Activated CD4-positive, alpha-beta T cell treated with anti-CD3 and anti-CD28 coated beads, Interleukin-2, amount 10 ng/mL, durations not matched to agents 24 days and 14 days (primary cell): ENCODE data around the gene NUPR2. TPM values are rescaled to one million over a fixed set of nuclear protein-coding genes. Genes with fewer than 3 reads are reported as not detected.
"Not testable (repeated sequence)": the region's sequence is repeated elsewhere in the genome, so short reads cannot be mapped to it uniquely, and the experiment has no call there.

Experiments
- DNase-seq: peaks from one replicate; pipeline ENCODE4 v3.0.0; 2022
- H3K27ac Mint-ChIP-seq: one replicate; pipeline ENCODE4 v1.8.0; 2022; ENCODE audit warnings: mild to moderate bottlenecking, mixed read lengths
- H3K27me3 Mint-ChIP-seq: one replicate; pipeline ENCODE4 v1.8.0; 2022; ENCODE audit warnings: mixed read lengths
- H3K36me3 Mint-ChIP-seq: one replicate; pipeline ENCODE4 v1.8.0; 2022; ENCODE audit warnings: low read depth, mild to moderate bottlenecking, mixed read lengths
- H3K4me1 Mint-ChIP-seq: one replicate; pipeline ENCODE4 v1.8.0; 2021; ENCODE audit warnings: mixed read lengths
- H3K4me3 Mint-ChIP-seq: one replicate; pipeline ENCODE4 v1.8.0; 2022; ENCODE audit warnings: mild to moderate bottlenecking, moderate library complexity, mixed read lengths
- H3K9me3 Mint-ChIP-seq: one replicate; pipeline ENCODE4 v1.8.0; 2021; ENCODE audit warnings: mixed read lengths
- intact Hi-C: fragments of 100-400 bp; cut with micrococcal nuclease; formaldehyde crosslinking; loops from one replicate; pipeline ENCODE4 v1.15.1; 2023
- total RNA-seq: library from RNA; stranded (reverse); gene quantifications from 2 replicates; pipeline ENCODE4 v1.2.3, GENCODE V29; 2022

The NUPR2 gene
- total RNA-seq: not detected in 2 replicates

- intact Hi-C loops: no loop called here
- no peak within 1 kb of the TSS for H3K27ac Mint-ChIP-seq
- no peak within 1 kb of the TSS for H3K4me3 Mint-ChIP-seq
- H3K27me3 Mint-ChIP-seq: peaks cover 20% of the 10 kb centered on the region
- H3K4me1 Mint-ChIP-seq: no peaks in the 10 kb centered on the region
- no peaks in the 10 kb centered on the region for H3K36me3 Mint-ChIP-seq
- no peaks in the 10 kb centered on the region for H3K9me3 Mint-ChIP-seq
- DNase-seq: no peak
Observed at GRCh38 chr7:56115852-56116538, at the start of gene NUPR2. Gene NUPR2, minus strand, starts transcription at chr7:56116417. Its CDS starts 103 bp downstream, at chr7:56116314.

- Mint-ChIP-seq H3K27me3 (no peaks in the 10 kb centered on the region), H3K9me3 (peaks cover 10% of the 10 kb centered on the region), H3K4me1 (no peaks in the 10 kb centered on the region), H3K4me3 (no peak overlapping the region), H3K27ac (no peak overlapping the region), H3K36me3 (no peaks in the 10 kb centered on the region)
- DNase-seq: no peak
- intact Hi-C loops: no loop called here
Observed at GRCh38 chr7:56157238-56157790, 41.1 kb upstream of the NUPR2 start.

- intact Hi-C loops, H3K27ac Mint-ChIP-seq, DNase-seq, H3K4me3 Mint-ChIP-seq, H3K36me3 Mint-ChIP-seq, H3K9me3 Mint-ChIP-seq, H3K4me1 Mint-ChIP-seq, H3K27me3 Mint-ChIP-seq: not testable (repeated sequence)
Observed at GRCh38 chr7:56131062-56131461, 14.8 kb upstream of the NUPR2 start.

- H3K4me1 Mint-ChIP-seq: no peaks in the 10 kb centered on the region
- no peaks in the 10 kb centered on the region for H3K27me3 Mint-ChIP-seq
- DNase-seq: no peak
- no peaks in the 10 kb centered on the region for H3K9me3 Mint-ChIP-seq
- intact Hi-C loops: no loop called here
- H3K27ac Mint-ChIP-seq: no peak overlapping the region
- H3K4me3 Mint-ChIP-seq: no peak overlapping the region
- H3K36me3 Mint-ChIP-seq: no peaks in the 10 kb centered on the region
Observed at GRCh38 chr7:56127241-56127975, 11.2 kb upstream of the NUPR2 start.

GRCh38 chr7:56125831-56126230 is 9.6 kb upstream of the NUPR2 start:
- no peak overlapping the region for H3K4me3 Mint-ChIP-seq
- no peaks in the 10 kb centered on the region for H3K36me3 Mint-ChIP-seq
- intact Hi-C loops: no loop called here
- DNase-seq: no peak
- no peak overlapping the region for H3K27ac Mint-ChIP-seq
- H3K9me3 Mint-ChIP-seq: no peaks in the 10 kb centered on the region
- H3K27me3 Mint-ChIP-seq: no peaks in the 10 kb centered on the region
- no peaks in the 10 kb centered on the region for H3K4me1 Mint-ChIP-seq

- intact Hi-C loops: no loop called here
- DNase-seq: no peak
- H3K4me1 Mint-ChIP-seq: no peaks in the 10 kb centered on the region
- no peaks in the 10 kb centered on the region for H3K27me3 Mint-ChIP-seq
- H3K4me3 Mint-ChIP-seq: no peak overlapping the region
- H3K27ac Mint-ChIP-seq: no peak overlapping the region
- H3K9me3 Mint-ChIP-seq: no peaks in the 10 kb centered on the region
- H3K36me3 Mint-ChIP-seq: no peaks in the 10 kb centered on the region
Observed at GRCh38 chr7:56124981-56125380, 8.8 kb upstream of the NUPR2 start.

GRCh38 chr7:56121440-56121839 is 5.2 kb upstream of the NUPR2 start:
- Mint-ChIP-seq H3K36me3 (no peaks in the 10 kb centered on the region), H3K4me3 (no peak overlapping the region)
- intact Hi-C loops: no loop called here

GRCh38 chr7:56112244-56112643 is 4.0 kb downstream of the NUPR2 start:
- peaks cover 14% of the 10 kb centered on the region for H3K27me3 Mint-ChIP-seq
- H3K4me3 Mint-ChIP-seq, H3K9me3 Mint-ChIP-seq, intact Hi-C loops, DNase-seq, H3K36me3 Mint-ChIP-seq, H3K4me1 Mint-ChIP-seq, H3K27ac Mint-ChIP-seq: not testable (repeated sequence)

More at GRCh38 chr7:56121440-56121839, 5.2 kb upstream of the NUPR2 start:
- H3K27me3 Mint-ChIP-seq: peaks cover 10% of the 10 kb centered on the region
- DNase-seq: no peak
- no peaks in the 10 kb centered on the region for H3K9me3 Mint-ChIP-seq
- no peak overlapping the region for H3K27ac Mint-ChIP-seq
- no peaks in the 10 kb centered on the region for H3K4me1 Mint-ChIP-seq

GRCh38 chr7:56110611-56111010 is 5.6 kb downstream of the NUPR2 start:
- Mint-ChIP-seq H3K36me3 (peaks cover 20% of the 10 kb centered on the region), H3K4me1 (peaks cover 14% of the 10 kb centered on the region), H3K27ac (no peak overlapping the region), H3K27me3 (peaks cover 8% of the 10 kb centered on the region), H3K9me3 (peaks cover 11% of the 10 kb centered on the region), H3K4me3 (no peak overlapping the region)
- no peak for DNase-seq
- intact Hi-C loops: no loop called here

- peak overlapping the region; percentile 95 for H3K4me3 Mint-ChIP-seq
- intact Hi-C loops: loop anchor here (2.0 to 5.0 kb wide), 3 partner anchors 97 to 536 kb away; partner anchors contain the start of genes MRPS17 and VOPP1
- H3K27me3 Mint-ChIP-seq: no peaks in the 10 kb centered on the region
- peak overlapping the region; percentile 98 for H3K27ac Mint-ChIP-seq
- peaks cover 33% of the 10 kb centered on the region for H3K36me3 Mint-ChIP-seq
- no peak for DNase-seq
- peaks cover 23% of the 10 kb centered on the region for H3K4me1 Mint-ChIP-seq
- H3K9me3 Mint-ChIP-seq: peaks cover 11% of the 10 kb centered on the region
Observed at GRCh38 chr7:56107954-56108258, 8.3 kb downstream of the NUPR2 start.

GRCh38 chr7:56106108-56107073 is 9.8 kb downstream of the NUPR2 start, which contains the start of gene CHCHD2:
Gene CHCHD2, minus strand, starts transcription at chr7:56106476. Its CDS starts 63 bp downstream, at chr7:56106413.
- Mint-ChIP-seq H3K27ac (peak within 1 kb of the TSS; percentile 98), H3K4me1 (peaks cover 23% of the 10 kb centered on the region), H3K4me3 (peak within 1 kb of the TSS; percentile 95), H3K9me3 (peaks cover 11% of the 10 kb centered on the region), H3K36me3 (peaks cover 45% of the 10 kb centered on the region), H3K27me3 (no peaks in the 10 kb centered on the region)
- DNase-seq: peak; percentile 98
- intact Hi-C loops: loop anchor here (1.0 to 5.0 kb wide), 7 partner anchors 42 to 1347 kb away; partner anchors contain the start of genes CCT6A, MRPS17, PSPH and SEC61G

- Mint-ChIP-seq H3K4me1 (peaks cover 22% of the 10 kb centered on the region), H3K4me3 (peak overlapping the region; percentile 95), H3K27me3 (no peaks in the 10 kb centered on the region), H3K27ac (peak overlapping the region; percentile 98), H3K36me3 (peaks cover 54% of the 10 kb centered on the region), H3K9me3 (peaks cover 11% of the 10 kb centered on the region)
- intact Hi-C loops: loop anchor here (5.0 kb wide), 2 partner anchors 153 to 533 kb away; partner anchors contain the start of genes MRPS17 and VOPP1
- peak; percentile 74 for DNase-seq
Observed at GRCh38 chr7:56105508-56105907, 10.7 kb downstream of the NUPR2 start.

GRCh38 chr7:56104138-56104537 is 12.1 kb downstream of the NUPR2 start:
- DNase-seq, H3K27ac Mint-ChIP-seq, H3K4me3 Mint-ChIP-seq, H3K27me3 Mint-ChIP-seq, intact Hi-C loops: not testable (repeated sequence)
- H3K4me1 Mint-ChIP-seq: peaks cover 20% of the 10 kb centered on the region
- H3K9me3 Mint-ChIP-seq: peaks cover 11% of the 10 kb centered on the region
- peaks cover 62% of the 10 kb centered on the region for H3K36me3 Mint-ChIP-seq
